ENCODE results near the gene CRIM1.
"Not testable (repeated sequence)": the region's sequence is repeated elsewhere in the genome, so short reads cannot be mapped to it uniquely, and the experiment has no call there.

CRIM1 gene, protein sequence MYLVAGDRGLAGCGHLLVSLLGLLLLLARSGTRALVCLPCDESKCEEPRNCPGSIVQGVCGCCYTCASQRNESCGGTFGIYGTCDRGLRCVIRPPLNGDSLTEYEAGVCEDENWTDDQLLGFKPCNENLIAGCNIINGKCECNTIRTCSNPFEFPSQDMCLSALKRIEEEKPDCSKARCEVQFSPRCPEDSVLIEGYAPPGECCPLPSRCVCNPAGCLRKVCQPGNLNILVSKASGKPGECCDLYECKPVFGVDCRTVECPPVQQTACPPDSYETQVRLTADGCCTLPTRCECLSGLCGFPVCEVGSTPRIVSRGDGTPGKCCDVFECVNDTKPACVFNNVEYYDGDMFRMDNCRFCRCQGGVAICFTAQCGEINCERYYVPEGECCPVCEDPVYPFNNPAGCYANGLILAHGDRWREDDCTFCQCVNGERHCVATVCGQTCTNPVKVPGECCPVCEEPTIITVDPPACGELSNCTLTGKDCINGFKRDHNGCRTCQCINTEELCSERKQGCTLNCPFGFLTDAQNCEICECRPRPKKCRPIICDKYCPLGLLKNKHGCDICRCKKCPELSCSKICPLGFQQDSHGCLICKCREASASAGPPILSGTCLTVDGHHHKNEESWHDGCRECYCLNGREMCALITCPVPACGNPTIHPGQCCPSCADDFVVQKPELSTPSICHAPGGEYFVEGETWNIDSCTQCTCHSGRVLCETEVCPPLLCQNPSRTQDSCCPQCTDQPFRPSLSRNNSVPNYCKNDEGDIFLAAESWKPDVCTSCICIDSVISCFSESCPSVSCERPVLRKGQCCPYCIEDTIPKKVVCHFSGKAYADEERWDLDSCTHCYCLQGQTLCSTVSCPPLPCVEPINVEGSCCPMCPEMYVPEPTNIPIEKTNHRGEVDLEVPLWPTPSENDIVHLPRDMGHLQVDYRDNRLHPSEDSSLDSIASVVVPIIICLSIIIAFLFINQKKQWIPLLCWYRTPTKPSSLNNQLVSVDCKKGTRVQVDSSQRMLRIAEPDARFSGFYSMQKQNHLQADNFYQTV

GRCh38 chr2:36355151-36355889 lies at the start of gene CRIM1:
Gene CRIM1, plus strand, starts transcription at chr2:36355778. Its CDS starts 515 bp downstream, at chr2:36356293.
- DNase-seq (ENCODE audit: low read depth): peak; percentile 33

- DNase-seq (ENCODE audit: low read depth): no peak
Measured at GRCh38 chr2:36307441-36307840, 48.1 kb upstream of the CRIM1 start.

DNA sequence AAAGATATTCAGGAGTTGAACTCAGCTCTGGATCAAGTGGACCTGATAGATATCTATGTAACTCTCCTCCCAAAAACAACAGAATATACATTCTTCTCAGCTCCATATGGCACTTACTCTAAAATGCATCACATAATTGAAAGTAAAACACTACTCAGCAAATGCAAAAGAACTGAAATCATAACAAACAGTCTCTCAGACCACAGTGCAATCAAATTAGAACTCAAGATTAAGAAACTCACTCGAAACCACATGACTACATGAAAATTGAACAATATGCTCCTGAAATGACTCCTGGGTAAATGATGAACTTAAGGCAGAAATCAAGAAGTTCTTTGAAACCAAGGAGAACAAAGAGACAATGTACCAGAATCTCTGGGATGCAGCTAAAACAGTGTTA lies 45.1 kb upstream of the CRIM1 start:
- not testable (repeated sequence) for DNase-seq (ENCODE audit: low read depth)

DNA sequence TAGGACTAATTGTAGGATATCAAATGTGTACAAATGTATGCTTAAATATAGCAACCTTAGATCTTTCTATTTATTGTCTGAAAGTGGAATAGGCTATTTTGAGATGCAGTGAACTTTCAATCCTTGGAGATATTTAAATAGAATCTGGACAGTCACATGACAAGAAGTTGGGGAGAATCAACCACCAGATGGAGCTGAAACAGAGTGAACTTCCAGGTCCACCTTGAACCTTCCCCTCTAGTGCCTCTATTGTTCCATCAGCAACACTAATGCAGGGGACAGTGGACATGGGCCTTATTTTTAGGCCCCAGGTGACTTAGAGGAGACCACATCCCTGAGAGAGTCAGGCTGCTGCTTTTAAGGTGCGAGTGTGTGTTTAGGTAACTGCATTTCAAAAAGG lies 37.0 kb upstream of the CRIM1 start:
- DNase-seq (ENCODE audit: low read depth): no peak

- DNase-seq (ENCODE audit: low read depth): no peak
Measured at GRCh38 chr2:36322108-36322507, 33.5 kb upstream of the CRIM1 start.

GRCh38 chr2:36326286-36326685 lies 29.3 kb upstream of the CRIM1 start:
- DNase-seq (ENCODE audit: low read depth): no peak

DNA sequence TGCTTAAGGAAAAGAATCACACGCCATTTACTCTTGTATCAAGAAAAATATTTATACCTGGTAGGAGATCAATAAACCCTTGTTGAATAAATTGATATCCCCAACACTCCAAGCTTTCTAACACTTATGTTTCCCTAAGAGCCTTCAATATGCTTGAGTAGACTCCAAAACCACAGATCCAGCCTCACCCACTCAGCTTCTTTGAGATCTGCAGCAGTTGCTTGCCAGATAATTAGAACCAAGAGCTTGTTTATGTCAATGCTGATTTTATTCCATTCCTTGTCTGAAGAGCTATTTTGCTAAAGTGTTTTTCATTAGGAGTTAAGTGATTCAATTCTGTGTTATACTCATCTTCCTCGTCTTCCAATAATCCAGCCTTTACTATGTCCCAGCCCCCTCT lies 26.3 kb upstream of the CRIM1 start:
- DNase-seq (ENCODE audit: low read depth): no peak

DNA sequence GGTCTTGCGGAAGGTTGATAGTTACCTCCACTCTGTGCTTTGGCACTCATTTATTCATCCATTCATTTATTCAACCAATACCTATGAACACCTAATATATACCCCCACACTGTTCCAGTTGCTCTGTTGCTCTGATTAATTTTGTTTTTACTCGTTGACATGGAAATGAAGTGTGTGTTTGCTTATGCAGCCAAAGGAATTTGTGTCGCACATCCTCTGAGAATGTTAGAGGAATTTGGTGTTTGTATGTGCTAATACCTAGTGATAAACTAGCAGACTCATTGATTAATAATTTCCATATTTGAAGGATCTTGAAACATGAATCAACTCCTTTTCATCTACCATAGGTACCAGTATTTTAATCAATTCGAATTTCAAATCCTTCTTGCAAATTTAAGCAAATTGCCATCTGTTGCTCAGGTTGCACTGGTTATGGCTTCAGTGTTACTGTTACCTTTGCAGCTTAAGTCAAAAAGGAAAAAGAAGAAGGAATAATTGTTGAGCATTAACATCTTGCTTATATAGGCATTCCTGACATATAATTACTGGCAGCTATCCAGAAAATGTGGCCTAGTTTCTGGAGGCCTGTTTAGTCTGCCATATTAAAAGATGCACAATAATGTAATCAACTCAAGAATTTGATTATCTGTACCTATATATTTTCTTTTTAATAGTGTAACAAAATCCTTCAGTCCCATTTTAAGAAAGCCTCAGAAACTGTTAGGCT lies 25.7 kb upstream of the CRIM1 start:
- no peak for DNase-seq (ENCODE audit: low read depth)

- DNase-seq (ENCODE audit: low read depth): no peak
Measured at GRCh38 chr2:36330473-36331395, 24.8 kb upstream of the CRIM1 start.

DNA sequence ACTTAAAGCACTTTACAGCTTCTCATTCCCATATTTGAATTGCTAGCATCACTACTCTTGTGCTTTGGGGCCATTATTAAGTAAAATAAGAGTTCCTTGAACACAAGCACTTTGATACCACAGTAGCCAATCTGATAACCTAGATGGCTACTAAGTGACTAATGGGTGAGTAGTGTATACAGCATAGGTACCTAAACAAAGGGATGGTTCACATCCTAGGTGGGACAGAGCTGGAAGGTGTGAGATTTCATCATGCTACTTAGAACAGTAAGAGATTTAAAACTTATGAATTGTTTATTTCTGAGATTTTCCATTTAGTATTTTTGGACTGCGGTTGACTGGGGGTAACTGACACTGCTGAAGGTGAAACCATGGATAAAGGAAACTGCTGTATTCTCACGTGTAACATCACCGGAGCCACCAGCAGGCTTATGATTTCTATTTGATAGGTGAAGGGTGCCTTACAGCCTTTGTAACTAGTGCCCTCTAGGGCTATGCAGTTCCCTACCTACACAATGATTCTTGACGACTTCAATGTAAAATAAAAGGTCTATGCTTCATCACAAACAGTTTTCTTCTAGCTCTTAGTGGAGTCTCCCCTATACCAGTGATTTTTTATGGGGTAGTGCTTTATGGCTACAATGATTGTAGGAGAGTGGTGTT lies 22.1 kb upstream of the CRIM1 start:
- DNase-seq (ENCODE audit: low read depth): no peak

GRCh38 chr2:36335597-36335996 lies 20.0 kb upstream of the CRIM1 start:
- DNase-seq (ENCODE audit: low read depth): no peak

DNA sequence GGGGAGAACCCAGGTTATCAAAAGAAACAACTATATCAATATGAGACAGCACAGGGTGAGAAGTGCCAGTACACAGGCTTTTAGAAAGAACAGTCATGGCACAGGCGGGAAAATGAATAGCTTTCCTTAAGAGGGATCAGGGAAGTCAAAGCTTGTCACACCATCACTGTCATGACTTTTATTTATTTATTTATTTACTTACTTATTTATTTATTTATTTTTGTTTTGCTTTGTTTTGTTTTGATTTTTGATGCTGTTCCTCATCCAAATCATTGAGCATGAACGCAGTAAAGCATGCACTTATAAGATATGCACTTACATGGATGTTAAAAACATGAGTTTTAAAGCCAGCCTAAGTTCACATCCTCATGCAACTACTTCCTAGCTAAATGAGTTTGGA lies 19.3 kb upstream of the CRIM1 start:
- DNase-seq (ENCODE audit: low read depth): no peak

DNA sequence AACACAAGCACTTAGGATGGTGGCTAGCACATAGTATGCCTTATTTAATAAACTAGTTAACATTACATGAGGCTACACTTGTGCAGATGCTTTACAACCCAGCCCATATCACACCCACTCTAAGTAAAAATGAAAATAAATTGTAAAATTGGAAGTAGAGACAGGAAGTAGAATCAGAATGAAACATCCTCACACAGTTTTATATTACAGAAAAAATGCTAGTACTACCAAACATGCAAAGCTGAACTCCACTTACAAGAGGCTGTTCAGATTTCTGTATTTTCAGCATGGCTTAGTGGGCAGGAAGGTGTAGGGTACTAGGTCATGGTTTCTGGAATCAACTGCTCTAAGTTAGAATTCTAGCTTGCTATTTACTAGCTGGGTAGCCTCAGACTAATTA lies 18.2 kb upstream of the CRIM1 start:
- DNase-seq (ENCODE audit: low read depth): no peak

DNA sequence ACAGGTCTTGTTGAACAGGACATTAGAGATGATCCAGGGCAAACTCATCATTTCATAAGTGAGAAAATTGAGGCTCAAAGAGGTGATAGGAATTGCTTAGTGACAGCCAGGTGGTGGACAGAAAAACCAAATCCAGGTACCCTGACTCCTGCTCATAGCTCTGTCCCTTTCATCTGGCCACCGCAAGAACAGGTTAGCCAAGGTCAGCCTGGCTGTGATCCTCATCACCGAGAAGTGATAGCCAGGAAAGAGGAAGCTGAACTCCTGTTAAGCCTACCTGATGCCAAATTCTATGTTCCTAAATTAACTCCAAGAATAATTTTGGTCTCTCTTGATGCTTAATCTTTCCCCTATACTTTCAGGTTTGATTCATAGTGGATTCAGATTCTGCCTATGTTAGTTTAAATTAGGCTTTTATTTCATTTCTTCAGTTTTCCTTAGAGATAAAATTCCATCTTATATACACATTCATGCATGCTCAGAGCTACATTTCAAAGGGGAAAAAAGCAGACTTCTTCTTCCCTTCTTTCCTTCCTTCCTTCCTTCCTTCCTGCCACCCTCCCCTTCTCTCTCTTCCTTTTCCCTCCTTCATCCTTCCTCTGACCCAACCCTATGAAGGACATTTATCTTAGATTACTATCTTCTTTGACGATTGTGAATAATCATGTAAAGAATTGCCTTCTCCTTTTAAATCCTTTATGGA lies 17.3 kb upstream of the CRIM1 start:
- no peak for DNase-seq (ENCODE audit: low read depth)

GRCh38 chr2:36338827-36339145 lies 16.8 kb upstream of the CRIM1 start:
- DNase-seq (ENCODE audit: low read depth): no peak

- no peak for DNase-seq (ENCODE audit: low read depth)
Measured at GRCh38 chr2:36339607-36340218, 15.9 kb upstream of the CRIM1 start.

- DNase-seq (ENCODE audit: low read depth): no peak
Measured at GRCh38 chr2:36343606-36344005, 12.0 kb upstream of the CRIM1 start.

DNA sequence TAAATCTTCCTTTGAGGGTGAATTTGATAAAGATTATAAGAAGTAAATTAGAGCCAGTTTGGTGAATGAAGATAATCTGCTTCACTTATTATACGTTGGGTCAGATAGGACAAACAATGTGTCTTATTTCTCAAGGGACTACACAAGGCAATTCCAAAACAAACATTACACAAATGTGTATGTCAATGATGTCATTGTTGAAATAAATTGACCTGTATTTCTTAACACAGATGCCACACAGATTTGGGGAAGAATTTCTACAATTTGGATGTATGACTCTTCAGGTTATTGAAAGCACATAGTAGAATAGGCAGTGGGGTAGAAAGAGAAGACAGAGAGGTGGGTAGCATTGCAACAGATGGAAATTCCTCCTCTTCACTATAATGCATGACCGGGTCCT lies 6.9 kb upstream of the CRIM1 start:
- DNase-seq (ENCODE audit: low read depth): no peak

DNA sequence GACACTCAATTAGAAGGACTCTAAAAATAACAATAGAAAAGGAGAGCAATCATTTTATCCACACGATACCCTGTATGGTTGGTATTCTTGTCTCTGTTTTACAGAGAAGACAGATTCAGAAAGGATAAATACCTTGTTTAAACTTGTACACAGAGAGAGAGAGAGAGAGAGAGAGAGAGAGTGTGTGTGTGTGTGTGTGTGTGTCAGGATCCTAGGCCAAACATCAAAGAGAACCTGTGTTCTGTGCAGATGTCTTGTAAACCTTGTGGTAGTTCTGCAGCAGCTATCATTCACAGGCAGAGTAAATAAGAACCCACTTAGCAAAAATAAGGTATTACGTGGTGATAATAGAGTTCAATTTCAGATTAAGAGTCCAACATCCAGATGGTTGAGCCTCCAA lies 4.3 kb upstream of the CRIM1 start:
- DNase-seq (ENCODE audit: low read depth): no peak

All from activated gamma-delta T cell treated with anti-CD3 and anti-CD28 coated beads, Interleukin-2, amount 50 U/mL, for 16 hours (primary cell).